ENCODE results near the gene LIN7B. TPM values are rescaled to one million over a fixed set of nuclear protein-coding genes. Genes with fewer than 3 reads are reported as not detected.

LIN7B gene
- total RNA-seq, 1 donor: 6.5 TPM

GRCh38 chr19:49106648-49107135 is 7.5 kb upstream of the LIN7B start:
- TF ChIP-seq CTCF (IDR thresholded peaks at IDR 0.05; ENCODE audit: insufficient read depth, low read depth, low read length): peak; percentile 88
- DNase-seq (ENCODE audit: low read depth): peak; percentile 51
- no peak overlapping the region for H3K4me3 ChIP-seq (ENCODE audit: low read depth, low read length)

- H3K4me3 ChIP-seq (ENCODE audit: low read depth, low read length): no peak overlapping the region
- no peak for TF ChIP-seq CTCF (IDR thresholded peaks at IDR 0.05; ENCODE audit: insufficient read depth, low read depth, low read length)
- no peak for DNase-seq (ENCODE audit: low read depth)
These were observed 6.3 kb upstream of the LIN7B start for GRCh38 chr19:49107625-49108459.

GRCh38 chr19:49109051-49109450 is 5.1 kb upstream of the LIN7B start:
- DNase-seq (ENCODE audit: low read depth): no peak
- no peak overlapping the region for H3K4me3 ChIP-seq (ENCODE audit: low read depth, low read length)
- no peak for TF ChIP-seq CTCF (IDR thresholded peaks at IDR 0.05; ENCODE audit: insufficient read depth, low read depth, low read length)

- H3K4me3 ChIP-seq (ENCODE audit: low read depth, low read length): no peak overlapping the region
- no peak for TF ChIP-seq CTCF (IDR thresholded peaks at IDR 0.05; ENCODE audit: insufficient read depth, low read depth, low read length)
- DNase-seq (ENCODE audit: low read depth): no peak
These were observed 4.5 kb upstream of the LIN7B start for GRCh38 chr19:49109569-49110233.

GRCh38 chr19:49110567-49110966 is 3.6 kb upstream of the LIN7B start:
- TF ChIP-seq CTCF (IDR thresholded peaks at IDR 0.05; ENCODE audit: insufficient read depth, low read depth, low read length): no peak
- no peak for DNase-seq (ENCODE audit: low read depth)
- H3K4me3 ChIP-seq (ENCODE audit: low read depth, low read length): no peak overlapping the region

GRCh38 chr19:49111218-49111998 is 2.8 kb upstream of the LIN7B start:
- DNase-seq (ENCODE audit: low read depth): no peak

More at GRCh38 chr19:49111218-49111998, 2.8 kb upstream of the LIN7B start:
- TF ChIP-seq CTCF (IDR thresholded peaks at IDR 0.05; ENCODE audit: insufficient read depth, low read depth, low read length): no peak
- H3K4me3 ChIP-seq (ENCODE audit: low read depth, low read length): no peak overlapping the region

Measured in fibroblast of villous mesenchyme (primary cell).